ENCODE measurements around the gene CACNA2D3.
"Not testable (repeated sequence)": the region's sequence is repeated elsewhere in the genome, so short reads cannot be mapped to it uniquely, and the experiment has no call there.

Gene CACNA2D3

DNA sequence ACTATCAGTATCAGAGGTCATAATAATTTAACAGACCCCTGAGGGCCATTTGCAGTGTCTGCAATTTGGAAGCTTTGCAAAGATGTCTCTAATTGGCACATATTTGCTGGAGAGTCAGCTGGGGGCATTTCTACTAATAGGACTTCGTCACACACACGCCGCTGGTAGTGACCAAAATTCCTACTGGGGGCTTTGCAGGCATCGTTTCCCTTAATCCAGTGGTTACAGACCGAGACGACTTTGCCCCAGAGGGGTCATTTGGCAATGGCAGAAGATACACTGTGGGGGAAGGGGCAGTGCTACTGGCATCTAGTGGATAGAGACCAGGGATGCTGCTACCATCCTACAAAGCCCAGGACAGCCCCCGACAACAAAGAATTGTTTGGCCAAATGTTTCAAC is 956.5 kb downstream of the CACNA2D3 start:
- no peak for DNase-seq (ENCODE audit: low read depth in 2 of 2)

DNA sequence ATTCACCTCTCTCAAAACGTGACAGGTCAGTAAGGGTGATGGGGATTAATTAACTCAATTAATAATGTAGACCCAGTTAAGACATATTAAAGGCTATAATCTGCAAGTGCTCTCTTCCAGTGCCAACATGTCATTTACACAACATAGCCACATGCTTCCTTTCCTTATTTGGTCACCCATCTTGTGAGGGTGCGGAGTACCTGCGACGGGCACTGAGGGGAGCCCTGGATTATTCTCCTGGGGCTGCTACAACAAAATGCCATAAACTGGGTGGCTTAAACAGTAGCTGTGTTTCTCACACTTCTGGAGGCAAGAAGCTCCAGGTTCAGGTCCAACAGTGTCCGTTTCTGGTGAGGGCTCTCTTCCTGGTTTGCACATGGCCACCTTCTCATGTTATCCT is 962.9 kb downstream of the CACNA2D3 start:
- DNase-seq (ENCODE audit: low read depth in 2 of 2), result no peak

DNA sequence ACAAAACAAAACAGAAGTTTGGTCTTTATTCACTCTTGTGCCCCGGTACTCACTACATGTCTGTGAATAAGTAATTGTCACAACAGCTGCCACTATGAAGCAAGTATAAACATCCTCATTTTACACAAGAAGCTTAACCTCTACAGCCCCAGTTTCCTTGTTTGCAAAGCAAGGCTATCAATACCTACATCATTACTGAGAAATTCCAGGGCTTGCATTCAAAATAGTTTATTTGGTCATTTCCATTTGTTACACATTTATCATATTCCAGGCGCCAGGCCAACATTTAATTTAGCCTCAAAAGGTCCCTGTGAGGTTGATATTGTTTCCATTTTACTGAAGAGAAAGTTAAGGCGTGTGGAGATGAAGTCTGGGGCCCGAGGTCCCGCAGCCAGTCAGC is 966.9 kb downstream of the CACNA2D3 start:
- no peak for DNase-seq (ENCODE audit: low read depth in 2 of 2)

DNA sequence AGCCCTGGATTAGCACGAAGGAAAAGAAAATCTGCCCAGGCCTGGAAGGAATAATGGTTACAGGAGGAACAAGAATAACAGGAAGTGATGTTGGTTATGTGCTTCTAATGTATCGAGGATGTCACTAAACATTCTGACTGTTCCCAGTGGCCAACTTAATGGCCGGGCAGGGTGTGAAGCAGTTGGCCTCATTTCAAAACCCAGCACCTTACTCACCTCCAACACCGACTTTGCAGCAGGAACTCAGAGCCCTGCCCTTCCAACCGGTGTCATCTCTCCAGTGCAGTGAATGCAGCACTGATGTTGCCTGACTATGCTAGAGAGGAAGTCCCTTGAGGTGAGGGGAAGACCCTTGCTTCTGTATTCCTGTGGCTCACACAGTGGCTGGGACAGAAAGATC is 967.9 kb downstream of the CACNA2D3 start:
- DNase-seq (ENCODE audit: low read depth in 2 of 2), result no peak

DNA sequence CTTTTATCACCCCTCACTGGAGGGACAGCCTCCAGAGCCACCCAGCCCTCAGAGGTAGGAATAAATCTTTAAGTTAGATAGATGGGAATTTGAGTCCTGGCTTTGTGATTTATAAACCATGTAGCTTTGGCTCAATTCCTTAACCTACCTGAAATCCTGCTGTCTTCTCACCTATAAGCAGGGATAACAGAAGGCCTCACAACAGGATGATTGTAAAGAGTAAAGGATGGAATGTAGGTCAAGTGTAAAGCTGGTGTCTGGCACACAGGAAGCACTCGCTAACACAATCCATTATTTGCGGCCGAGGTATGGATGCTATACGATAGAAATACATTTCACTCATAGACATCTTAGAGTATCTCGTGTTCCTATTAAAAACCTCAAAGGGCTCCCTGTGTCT is 968.4 kb downstream of the CACNA2D3 start:
- no peak for DNase-seq (ENCODE audit: low read depth in 2 of 2)

DNA sequence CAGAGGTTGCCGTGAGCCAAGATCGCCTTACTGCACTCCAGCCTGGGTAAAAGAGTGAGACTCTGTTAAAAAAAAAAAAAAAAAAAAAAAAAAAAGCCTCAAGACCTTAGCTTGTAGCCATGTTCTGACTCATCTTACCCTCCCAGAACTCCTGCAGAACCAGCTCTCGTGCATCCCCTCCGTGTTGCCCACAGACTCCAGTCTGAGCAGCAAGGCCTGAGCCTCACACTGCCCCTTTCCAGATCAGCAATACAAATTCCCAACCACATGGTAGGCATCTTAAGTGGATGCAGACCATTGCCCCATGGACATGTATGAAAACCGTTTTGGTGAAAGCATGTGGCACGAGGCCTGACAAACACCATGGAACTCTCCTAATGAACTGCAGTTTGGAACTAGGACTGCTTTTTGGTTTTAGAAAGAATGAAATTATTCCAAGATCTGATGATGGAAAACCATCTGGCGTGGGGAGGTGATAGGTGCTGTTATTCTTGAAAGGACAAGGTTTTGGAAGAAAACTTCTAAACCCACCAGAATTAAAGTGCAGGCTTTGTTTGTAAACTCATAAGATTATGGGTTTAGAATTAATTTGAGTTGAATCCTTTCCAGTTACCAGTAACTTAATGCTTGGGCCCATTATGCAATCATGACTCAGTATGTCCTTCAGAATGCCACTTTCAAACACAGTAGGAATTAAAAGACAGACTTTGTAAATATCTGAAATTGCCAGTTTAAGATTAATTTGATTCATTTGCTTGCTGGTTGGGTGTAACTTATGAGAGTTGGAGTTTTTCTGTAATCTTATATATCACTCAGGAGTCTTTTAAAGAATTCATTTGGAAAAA is 969.3 kb downstream of the CACNA2D3 start:
- peak in 1 of 2 experiments; percentile 33 for DNase-seq (ENCODE audit: low read depth in 2 of 2)

DNA sequence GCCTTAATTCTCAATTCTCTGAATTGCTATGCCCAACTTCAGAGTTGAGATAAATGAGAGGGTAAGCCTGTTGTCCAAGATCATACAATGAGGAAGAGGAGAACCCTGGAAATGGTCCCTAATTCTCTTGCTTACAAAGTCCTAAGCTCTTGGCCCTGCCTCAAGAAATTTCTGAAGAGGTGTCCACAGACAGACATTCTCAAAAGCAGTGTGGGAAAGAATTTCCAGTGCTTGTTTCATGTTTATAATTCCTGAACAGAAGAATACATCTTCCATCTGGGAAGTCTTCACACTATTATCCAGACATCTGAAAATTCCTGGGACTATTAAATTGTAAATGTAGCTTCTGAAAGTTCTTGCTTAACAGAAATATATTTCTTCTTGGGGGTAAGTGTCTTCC is 972.3 kb downstream of the CACNA2D3 start:
- no peak for DNase-seq (ENCODE audit: low read depth in 2 of 2)

DNA sequence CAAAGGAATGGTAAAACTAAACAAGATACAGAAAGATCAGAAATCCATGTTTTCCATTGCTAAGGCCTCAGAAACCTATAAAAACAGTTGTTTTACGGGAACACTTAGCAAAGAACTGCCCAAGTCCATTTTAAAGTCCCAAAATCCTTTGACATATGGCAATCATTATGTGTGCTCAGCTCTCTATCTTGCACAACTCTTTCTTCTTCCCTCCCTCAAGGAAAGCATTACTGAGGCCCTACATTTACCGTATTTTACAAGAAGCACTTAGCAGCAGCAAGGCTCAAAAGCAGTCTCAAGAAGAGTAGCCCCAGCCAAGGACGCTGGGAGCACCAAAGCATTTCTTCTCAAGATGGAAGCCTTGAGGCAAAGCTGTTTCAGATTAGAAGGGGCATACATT is 975.1 kb downstream of the CACNA2D3 start:
- peak in 1 of 2 experiments; percentile 24 for DNase-seq (ENCODE audit: low read depth in 2 of 2)

DNA sequence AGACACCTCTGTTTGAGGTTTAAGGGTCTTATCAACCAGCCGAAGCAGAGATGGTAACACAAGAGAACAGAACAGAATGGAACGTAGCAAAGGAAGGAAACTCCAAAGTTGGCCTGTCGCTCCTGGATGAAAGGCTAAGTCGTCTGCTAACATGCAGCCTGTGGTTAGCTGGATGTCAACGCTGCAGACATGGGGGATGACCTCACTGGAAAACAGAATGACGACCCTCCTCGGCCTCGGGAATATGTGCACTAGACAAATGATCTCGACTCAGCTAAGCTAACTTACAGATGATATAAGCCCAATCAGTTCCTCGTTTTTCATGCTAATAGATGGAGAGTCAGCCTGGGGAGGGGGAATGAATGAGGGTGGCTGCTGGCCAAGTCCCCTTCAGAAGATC is 983.3 kb downstream of the CACNA2D3 start:
- DNase-seq (ENCODE audit: low read depth in 2 of 2), result no peak

DNA sequence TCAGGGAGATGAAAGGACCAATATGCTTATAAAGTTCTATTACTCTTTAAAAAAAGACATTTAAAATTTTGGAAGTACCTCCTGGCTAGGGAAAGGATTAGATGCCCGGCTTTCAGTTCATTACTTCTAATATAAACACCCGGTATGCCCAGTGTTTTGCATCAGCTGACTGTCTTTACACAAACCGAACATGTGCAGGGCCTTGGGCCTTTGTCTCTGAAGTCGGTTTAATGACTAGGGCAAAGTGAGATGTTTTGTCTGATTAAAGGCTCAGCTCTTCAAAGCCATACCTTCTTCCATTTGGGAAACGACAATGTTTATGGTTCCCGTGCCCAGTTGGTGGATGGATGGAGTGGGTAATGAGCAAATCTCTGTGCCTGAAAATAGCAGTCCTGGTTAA is 984.8 kb downstream of the CACNA2D3 start:
- no peak for DNase-seq (ENCODE audit: low read depth in 2 of 2)

DNA sequence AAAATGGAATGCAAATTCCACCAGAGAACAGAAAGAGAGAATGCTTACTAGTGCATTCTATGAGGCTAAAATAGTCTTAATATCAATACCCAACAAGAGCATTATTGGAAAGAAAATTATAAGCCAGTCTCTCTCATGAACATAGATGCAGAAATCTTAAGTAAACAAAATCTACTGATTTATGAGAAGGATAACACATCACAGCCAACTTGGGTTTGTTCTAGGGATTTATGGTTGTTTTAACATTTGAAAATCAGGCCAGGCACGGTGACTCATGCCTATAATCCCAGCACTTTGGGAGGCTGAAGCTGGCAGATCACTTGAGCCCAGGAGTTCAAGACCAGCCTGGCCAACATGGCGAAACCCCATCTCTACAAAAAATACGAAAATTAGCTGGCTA is 989.6 kb downstream of the CACNA2D3 start:
- not testable (repeated sequence) for DNase-seq (ENCODE audit: low read depth in 2 of 2)

DNA sequence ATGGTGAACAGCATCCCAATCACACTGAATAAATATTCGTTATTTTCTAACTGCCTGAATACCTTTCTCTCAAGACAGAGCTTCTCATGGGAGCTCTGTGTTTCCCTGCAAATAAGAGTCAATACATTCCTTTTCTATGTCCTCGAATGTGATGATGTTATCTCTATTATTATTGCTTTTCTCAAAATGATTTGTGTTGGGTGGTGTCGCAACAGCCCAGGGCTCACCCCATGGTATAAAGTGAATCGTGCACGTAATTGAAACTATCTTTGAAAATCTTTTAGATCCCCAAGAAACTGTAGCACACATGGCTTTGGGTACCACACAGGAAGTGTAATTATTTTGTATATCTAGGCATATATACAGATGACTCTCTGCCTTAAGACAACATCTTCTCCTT is 996.1 kb downstream of the CACNA2D3 start:
- no peak for DNase-seq (ENCODE audit: low read depth in 2 of 2)

DNA sequence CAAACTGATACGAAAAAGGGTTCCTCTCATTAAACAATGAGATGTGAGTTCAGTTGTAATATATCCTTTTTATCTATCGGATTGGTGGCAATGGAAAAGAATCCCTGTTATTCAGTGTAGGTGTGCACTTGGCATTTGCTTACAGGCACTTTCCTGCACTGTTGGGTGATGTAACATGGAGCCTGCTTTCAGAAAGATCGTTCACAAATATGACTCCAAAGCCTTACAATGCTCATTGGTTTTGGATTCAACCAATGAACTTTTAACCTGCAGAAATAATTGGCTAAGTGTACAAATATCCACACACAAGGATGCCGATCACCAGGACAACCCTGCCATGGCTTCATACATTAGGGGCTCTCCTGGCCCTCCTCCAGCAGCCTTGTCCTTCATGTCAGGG is 996.9 kb downstream of the CACNA2D3 start:
- no peak for DNase-seq (ENCODE audit: low read depth in 2 of 2)

DNA sequence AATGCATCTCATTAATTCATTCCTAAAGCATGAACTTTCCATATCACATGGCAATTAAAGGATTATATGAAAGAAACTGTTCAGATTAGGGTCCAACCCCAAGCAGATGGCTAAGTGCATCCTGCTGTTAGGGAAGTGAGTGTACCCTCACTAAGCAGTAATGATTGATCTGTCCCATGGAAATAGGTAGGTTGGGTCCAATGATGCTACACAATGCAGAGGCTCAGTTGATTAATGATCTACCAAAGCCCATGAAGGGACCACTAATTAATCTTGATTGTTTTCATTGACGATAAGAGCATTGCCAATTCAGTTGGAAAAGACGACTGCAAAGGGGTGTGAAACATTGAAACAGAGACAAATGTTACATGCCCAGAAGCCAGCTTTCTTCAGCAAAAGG is 1000.0 kb downstream of the CACNA2D3 start:
- no peak for DNase-seq (ENCODE audit: low read depth in 2 of 2)

Measured in fibroblast of skin of left quadriceps (primary cell).